HG03520 (cell line): ENCODE data around the gene DCAF12L1.

Experiments
- ATAC-seq: cut with Tn5 transposase; IDR thresholded peaks from one replicate; pipeline ENCODE4 v1.9.1; 2021; ENCODE audit warnings: mild to moderate bottlenecking, moderate library complexity; ENCODE audit not compliant: unreplicated experiment

DCAF12L1 gene

DNA sequence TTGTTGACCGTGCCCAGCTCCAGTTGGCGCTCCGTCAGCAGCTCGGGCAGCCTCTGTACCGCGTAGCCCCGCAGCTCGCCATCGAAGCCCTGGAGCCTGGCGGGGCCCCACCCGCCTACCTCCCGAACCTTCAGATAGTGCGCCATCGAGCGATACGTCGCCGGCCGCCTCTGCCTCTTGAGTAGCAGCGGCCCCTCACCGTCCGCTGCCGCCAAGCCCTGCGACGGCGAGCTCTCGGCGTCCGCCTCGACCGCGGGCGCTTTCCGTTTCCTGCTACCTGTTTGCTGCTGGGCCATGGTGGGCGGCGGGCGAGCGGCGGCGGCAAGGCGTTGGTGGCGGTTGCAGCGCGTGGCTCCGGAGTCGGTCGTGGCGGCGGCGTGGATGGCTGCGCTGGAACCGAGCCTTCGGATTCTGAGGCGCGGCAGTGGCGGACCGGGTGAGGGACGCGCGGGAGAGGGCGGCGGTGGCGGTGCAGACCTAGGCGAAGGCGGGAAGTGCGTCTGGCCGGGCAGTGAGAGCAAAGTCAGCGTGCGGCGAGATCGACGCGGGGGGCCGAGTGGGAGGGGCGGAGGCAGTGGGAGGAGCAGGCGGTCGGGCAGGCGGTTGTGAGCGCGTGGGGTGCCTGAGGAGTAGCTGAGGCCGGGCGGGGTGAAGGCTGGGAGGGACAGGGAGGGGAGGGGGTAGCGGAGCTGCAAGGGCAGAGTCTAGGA, at the start of gene DCAF12L1:
TSS of gene DCAF12L1 (minus strand) at position 502 of the 710 bp plus-strand sequence. CDS start at position 296, 206 bp downstream.
- ATAC-seq, result no peak

GRCh38 chrX:126580877-126581276, 28.3 kb upstream of the DCAF12L1 start:
- ATAC-seq, result no peak

DNA sequence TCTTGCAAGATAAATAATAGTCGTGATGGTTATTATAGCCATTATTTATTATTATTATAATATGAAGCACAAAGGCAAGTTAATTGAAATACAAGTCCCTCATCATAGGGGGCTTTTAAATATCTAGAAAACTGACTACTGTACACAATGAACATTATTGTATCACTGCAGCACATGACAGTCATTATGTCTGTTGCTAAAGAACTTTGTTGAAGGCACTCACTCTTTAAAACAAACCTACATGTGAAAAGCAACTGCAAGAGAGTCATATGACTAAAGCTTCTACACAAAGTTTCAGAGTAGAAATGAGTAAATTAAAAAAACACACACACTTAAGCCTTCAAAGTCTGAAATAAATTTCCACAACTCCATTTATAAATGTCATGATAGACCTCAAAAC, 23.3 kb upstream of the DCAF12L1 start:
- no peak for ATAC-seq

- ATAC-seq, result no peak
These were observed 4.5 kb upstream of the DCAF12L1 start for GRCh38 chrX:126557151-126557550.

DNA sequence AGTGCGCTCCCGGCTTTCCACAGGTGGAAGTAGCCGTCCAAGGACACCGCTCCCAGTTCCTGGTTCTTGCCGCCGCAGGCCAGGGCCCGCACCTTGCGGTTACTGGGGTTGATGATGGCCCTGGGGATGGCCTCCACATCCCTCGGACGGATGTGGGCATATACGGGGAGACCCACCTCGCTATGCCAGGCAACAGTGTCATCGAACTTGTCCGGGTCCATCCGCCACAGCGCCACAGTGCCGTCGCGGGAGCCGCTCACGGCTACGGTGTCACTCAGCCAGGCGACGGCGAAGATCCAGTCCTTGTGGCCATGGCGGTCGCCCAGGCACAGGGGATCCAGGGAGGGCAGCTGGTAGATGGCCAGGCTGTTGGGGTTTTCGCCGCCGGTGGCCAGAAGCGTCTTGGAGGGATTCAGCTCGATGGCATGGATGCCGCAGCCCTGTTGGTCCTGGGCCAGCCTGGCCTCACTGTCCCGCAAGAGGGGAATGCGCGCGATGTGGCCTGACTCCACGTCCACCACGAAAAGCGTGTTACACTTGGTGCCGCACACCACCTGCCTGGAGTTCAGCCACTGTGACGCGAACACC, 795 bp downstream of the DCAF12L1 start:
- no peak for ATAC-seq

DNA sequence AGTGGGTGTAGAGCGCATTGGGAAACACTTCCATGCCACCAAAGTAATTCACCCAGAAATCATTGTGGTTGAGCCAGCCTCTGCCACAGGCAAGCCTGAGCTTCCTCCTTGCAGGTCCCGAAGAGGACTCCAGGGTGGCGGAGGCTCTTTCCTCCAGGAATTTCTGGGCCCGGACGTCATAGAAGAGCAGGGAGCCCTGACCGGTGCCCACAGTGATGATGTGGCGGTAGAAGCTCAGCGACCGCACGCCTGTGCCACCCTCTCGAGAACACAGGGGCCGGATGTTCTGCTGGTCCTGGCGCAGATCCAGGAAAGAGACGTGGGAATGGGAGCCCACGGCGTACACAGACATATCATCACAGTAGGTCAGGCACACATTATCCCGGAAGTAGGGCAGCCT, 1.3 kb downstream of the DCAF12L1 start:
- no peak for ATAC-seq

DNA sequence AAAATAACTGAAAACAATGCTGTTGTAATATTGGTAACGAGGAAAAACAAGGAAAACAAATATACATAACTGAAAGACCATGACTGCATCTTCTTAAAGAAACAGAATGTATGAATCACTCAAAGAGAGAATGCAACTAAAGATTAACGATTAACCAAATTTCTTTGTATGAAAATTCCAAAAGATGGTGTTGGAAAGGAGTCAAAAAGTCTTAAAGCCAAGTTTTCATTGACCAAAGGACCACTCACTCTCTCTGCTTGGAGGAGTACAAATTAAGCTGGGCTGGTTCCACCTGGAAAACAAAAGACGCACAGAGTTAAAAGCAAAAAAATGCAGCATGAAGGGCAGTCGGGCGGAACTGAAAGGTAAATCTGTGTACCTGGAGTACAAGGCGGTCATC, 1.8 kb downstream of the DCAF12L1 start:
- ATAC-seq, result no peak

GRCh38 chrX:126509923-126510322, 42.7 kb downstream of the DCAF12L1 start:
- ATAC-seq, result no peak
